HepG2 (cell line): ENCODE measurements around the gene AXIN1. TPM values are rescaled to one million over a fixed set of nuclear protein-coding genes. Genes with fewer than 3 reads are reported as not detected.
A peak's percentile ranks its signal among the peaks of the same experiment; 100 is the strongest.

Experiments
- CHD4 ChIP-seq: fragments of 200-600 bp; sonication (generic); IDR thresholded peaks from 2 replicates; pipeline ENCODE4 v1.7.0; 2017; ENCODE audit warnings: mild to moderate bottlenecking, low read length, borderline replicate concordance
- HDAC2 ChIP-seq: sonication (generic); formaldehyde crosslinking; IDR thresholded peaks from 2 replicates; pipeline ENCODE4 v1.4.0; 2020; ENCODE audit warnings: missing genetic modification reagents
- HNF4G ChIP-seq, 2 experiments: sonication (generic) in 1 of 2; formaldehyde crosslinking in 1 of 2; IDR thresholded peaks; 2 replicates each; pipeline versions ENCODE4 v1.4.0 to v1.6.1; 2011 to 2020; ENCODE audit warnings: borderline replicate concordance in 2 of 2, low read depth in 2 of 2, mild to moderate bottlenecking in 2 of 2, low read length in 1 of 2, missing genetic modification reagents in 1 of 2, moderate library complexity in 1 of 2
- MXI1 ChIP-seq: IDR thresholded peaks from 3 replicates; pipeline ENCODE4 v1.6.1; 2012; ENCODE audit warnings: low read depth, low read length, inconsistent platforms, borderline replicate concordance
- NCOA5 ChIP-seq: sonication (generic); formaldehyde crosslinking; IDR thresholded peaks from 2 replicates; pipeline ENCODE4 v1.4.0; 2020; ENCODE audit warnings: missing genetic modification reagents
- NFYB ChIP-seq: sonication (generic); formaldehyde crosslinking; IDR thresholded peaks from 2 replicates; pipeline ENCODE4 v1.4.0; 2020; ENCODE audit warnings: missing genetic modification reagents
- SRF ChIP-seq: IDR thresholded peaks from 2 replicates; pipeline ENCODE4 v1.6.1; 2011; ENCODE audit warnings: mild to moderate bottlenecking, low read depth, low read length, moderate library complexity
- TBP ChIP-seq: sonication (generic); formaldehyde crosslinking; IDR thresholded peaks from 2 replicates; pipeline ENCODE4 v1.5.0; 2020; ENCODE audit warnings: missing genetic modification reagents
- TEAD2 ChIP-seq: sonication (generic); formaldehyde crosslinking; IDR thresholded peaks from 2 replicates; pipeline ENCODE4 v1.9.0; 2021; ENCODE audit warnings: missing genetic modification reagents
- ZFAT ChIP-seq: sonication (generic); formaldehyde crosslinking; conservative IDR thresholded peaks from 2 replicates; pipeline ENCODE4 v1.8.1; 2023; ENCODE audit warnings: missing genetic modification reagents, inconsistent platforms
- ZNF75D ChIP-seq: sonication (generic); formaldehyde crosslinking; IDR thresholded peaks from 2 replicates; pipeline ENCODE4 v1.8.1; 2023; ENCODE audit warnings: missing genetic modification reagents, mild to moderate bottlenecking, borderline replicate concordance
- ZNF761 ChIP-seq: sonication (generic); formaldehyde crosslinking; conservative IDR thresholded peaks from 2 replicates; pipeline ENCODE4 v1.4.0; 2020; ENCODE audit warnings: mild to moderate bottlenecking, missing genetic modification reagents
- ZNF850 ChIP-seq: sonication (generic); formaldehyde crosslinking; conservative IDR thresholded peaks from 2 replicates; pipeline ENCODE4 v1.9.0; 2021; ENCODE audit warnings: mild to moderate bottlenecking, missing genetic modification reagents
- ZNF883 ChIP-seq: sonication (generic); formaldehyde crosslinking; IDR thresholded peaks from 2 replicates; pipeline ENCODE4 v1.5.1; 2020; ENCODE audit warnings: mild to moderate bottlenecking, missing genetic modification reagents; ENCODE audit errors: not compliant biosample characterization
- polyA plus RNA-seq, 8 experiments: library from polyadenylated mRNA; depleted of rRNA in 3 of 8; stranded (reverse) in 7 of 8; unstranded in 1 of 8; fragments of >200 nt; fragmentation: Illumina TruSeq in 4 of 8; extraction: Trizol in 4 of 8; gene quantifications; 2 replicates each; pipeline versions ENCODE4 v1.2.1 to v1.2.3, GENCODE V29; 2011 to 2016; ENCODE audit warnings: low read depth in 4 of 8, missing spikeins in 1 of 8, mixed read lengths in 1 of 8; ENCODE audit not compliant: insufficient read depth in 1 of 8
- total RNA-seq, 5 experiments: library from RNA; depleted of rRNA; stranded (reverse); fragments of >200 nt; fragmentation: Illumina TruSeq; extraction: Trizol; gene quantifications; 2 replicates each; pipeline ENCODE4 v1.2.3, GENCODE V29; 2016; ENCODE audit warnings: low read depth in 1 of 5
- TF ChIP-seq, protein P1 (sequence below): sonication (generic); formaldehyde crosslinking; conservative IDR thresholded peaks from 2 replicates; pipeline ENCODE4 v1.8.1; 2023; ENCODE audit warnings: missing genetic modification reagents
- TF ChIP-seq, protein P2 (sequence below): IDR thresholded peaks from 2 replicates; pipeline ENCODE4 v1.6.1; 2016; ENCODE audit warnings: low read depth, borderline replicate concordance
- TF ChIP-seq, protein P3 (sequence below): sonication (generic); formaldehyde crosslinking; conservative IDR thresholded peaks from 2 replicates; pipeline ENCODE4 v1.4.0; 2020; ENCODE audit warnings: missing genetic modification reagents
- TF ChIP-seq, protein P4 (sequence below): IDR thresholded peaks from 2 replicates; pipeline ENCODE4 v1.6.1; 2016; ENCODE audit warnings: missing genetic modification reagents, missing compliant biosample characterization
- TF ChIP-seq, protein P5 (sequence below): sonication (generic); formaldehyde crosslinking; IDR thresholded peaks from 2 replicates; pipeline ENCODE4 v1.8.0; 2023; ENCODE audit warnings: mild to moderate bottlenecking, missing genetic modification reagents
- TF ChIP-seq, protein P6 (sequence below): sonication (generic); formaldehyde crosslinking; IDR thresholded peaks from 2 replicates; pipeline ENCODE4 v1.8.0; 2022; ENCODE audit warnings: low read depth, missing genetic modification reagents
- TF ChIP-seq, protein P7 (sequence below): sonication (generic); formaldehyde crosslinking; IDR thresholded peaks from 2 replicates; pipeline ENCODE4 v1.5.0; 2020; ENCODE audit warnings: missing genetic modification reagents

Gene AXIN1
- total and polyA plus RNA-seq, 2 of the 13 experiments (the other 11 are each of a cell fraction or from before 2014, with no cell fraction given) = 24.0 to 26.0 TPM

DNA sequence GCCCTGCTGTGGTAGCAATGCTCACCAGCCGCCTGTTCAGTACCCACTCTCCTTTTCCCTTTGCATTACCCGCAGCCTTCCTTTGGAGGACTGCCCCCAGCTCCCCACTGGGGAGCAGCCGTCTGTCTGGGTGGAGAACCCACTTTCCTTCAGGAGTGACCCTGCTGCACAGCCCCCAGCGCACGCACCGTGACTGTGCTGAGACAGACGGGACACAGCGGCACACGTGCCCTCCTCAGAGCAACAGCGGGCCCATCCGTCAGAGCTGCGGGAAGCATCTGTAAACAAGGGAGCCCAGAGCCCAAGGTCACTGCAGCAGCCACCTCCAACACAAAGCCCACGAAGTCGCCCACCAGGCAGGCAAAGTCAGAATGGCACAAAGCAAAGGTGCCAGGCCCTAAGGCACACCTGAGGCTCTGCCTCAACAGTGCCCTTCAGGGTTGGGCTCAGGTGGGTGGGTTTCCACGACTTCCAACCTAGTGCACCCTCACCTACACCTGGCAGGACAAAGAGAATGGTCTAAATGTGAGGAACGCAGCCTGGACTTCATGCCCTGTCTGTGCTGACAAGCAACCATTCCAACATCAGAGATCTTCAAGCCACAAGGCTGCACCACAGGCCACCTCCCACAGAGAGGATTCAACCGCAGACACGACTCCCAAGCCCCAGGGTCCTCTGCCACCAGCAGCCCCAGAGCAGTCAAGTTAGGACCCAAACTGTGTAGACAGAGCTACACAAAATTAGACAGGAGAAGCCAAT is 9.9 kb downstream of the AXIN1 start (continued):
- TF ChIP-seq, protein P1, sequence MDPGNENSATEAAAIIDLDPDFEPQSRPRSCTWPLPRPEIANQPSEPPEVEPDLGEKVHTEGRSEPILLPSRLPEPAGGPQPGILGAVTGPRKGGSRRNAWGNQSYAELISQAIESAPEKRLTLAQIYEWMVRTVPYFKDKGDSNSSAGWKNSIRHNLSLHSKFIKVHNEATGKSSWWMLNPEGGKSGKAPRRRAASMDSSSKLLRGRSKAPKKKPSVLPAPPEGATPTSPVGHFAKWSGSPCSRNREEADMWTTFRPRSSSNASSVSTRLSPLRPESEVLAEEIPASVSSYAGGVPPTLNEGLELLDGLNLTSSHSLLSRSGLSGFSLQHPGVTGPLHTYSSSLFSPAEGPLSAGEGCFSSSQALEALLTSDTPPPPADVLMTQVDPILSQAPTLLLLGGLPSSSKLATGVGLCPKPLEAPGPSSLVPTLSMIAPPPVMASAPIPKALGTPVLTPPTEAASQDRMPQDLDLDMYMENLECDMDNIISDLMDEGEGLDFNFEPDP (CRISPR knock-in tag) = no peak
- TF ChIP-seq, protein P2, sequence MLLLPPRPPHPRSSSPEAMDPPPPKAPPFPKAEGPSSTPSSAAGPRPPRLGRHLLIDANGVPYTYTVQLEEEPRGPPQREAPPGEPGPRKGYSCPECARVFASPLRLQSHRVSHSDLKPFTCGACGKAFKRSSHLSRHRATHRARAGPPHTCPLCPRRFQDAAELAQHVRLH (CRISPR knock-in tag) = peak; percentile 80
- TF ChIP-seq NCOA5 (CRISPR knock-in tag) (no peak; the same call in 1 of the 2 replicates), MXI1 (peak; percentile 94; the same call in 2 of the 3 replicates), ZNF761 (CRISPR knock-in tag) (0 out of 2 replicates have a peak, but pooled peaks have one; percentile 67), SRF (no peak), HNF4G (IDR thresholded peaks at IDR 0.05; ENCODE audit: borderline replicate concordance, low read depth, low read length) (no peak), HNF4G (CRISPR knock-in tag; IDR thresholded peaks at IDR 0.05; ENCODE audit: borderline replicate concordance, low read depth) (no peak), TBP (CRISPR knock-in tag) (no peak), NFYB (no peak), ZNF75D (no peak), ZNF850 (CRISPR knock-in tag) (no peak), TEAD2 (CRISPR knock-in tag) (no peak), ZNF883 (CRISPR knock-in tag) (peak; percentile 47), HDAC2 (CRISPR knock-in tag) (peak; percentile 81; the same call in 1 of the 2 replicates), CHD4 (no peak), ZFAT (CRISPR knock-in tag) (no peak)
- TF ChIP-seq, protein P3, sequence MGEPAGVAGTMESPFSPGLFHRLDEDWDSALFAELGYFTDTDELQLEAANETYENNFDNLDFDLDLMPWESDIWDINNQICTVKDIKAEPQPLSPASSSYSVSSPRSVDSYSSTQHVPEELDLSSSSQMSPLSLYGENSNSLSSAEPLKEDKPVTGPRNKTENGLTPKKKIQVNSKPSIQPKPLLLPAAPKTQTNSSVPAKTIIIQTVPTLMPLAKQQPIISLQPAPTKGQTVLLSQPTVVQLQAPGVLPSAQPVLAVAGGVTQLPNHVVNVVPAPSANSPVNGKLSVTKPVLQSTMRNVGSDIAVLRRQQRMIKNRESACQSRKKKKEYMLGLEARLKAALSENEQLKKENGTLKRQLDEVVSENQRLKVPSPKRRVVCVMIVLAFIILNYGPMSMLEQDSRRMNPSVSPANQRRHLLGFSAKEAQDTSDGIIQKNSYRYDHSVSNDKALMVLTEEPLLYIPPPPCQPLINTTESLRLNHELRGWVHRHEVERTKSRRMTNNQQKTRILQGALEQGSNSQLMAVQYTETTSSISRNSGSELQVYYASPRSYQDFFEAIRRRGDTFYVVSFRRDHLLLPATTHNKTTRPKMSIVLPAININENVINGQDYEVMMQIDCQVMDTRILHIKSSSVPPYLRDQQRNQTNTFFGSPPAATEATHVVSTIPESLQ (CRISPR knock-in tag) = no peak
- TF ChIP-seq, protein P4, sequence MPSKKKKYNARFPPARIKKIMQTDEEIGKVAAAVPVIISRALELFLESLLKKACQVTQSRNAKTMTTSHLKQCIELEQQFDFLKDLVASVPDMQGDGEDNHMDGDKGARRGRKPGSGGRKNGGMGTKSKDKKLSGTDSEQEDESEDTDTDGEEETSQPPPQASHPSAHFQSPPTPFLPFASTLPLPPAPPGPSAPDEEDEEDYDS (CRISPR knock-in tag) = no peak; the same call in 1 of the 2 replicates
- TF ChIP-seq, protein P5, sequence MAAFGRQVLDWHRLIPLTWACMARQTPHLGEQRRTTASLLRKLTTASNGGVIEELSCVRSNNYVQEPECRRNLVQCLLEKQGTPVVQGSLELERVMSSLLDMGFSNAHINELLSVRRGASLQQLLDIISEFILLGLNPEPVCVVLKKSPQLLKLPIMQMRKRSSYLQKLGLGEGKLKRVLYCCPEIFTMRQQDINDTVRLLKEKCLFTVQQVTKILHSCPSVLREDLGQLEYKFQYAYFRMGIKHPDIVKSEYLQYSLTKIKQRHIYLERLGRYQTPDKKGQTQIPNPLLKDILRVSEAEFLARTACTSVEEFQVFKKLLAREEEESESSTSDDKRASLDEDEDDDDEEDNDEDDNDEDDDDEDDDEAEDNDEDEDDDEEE (CRISPR knock-in tag) = no peak
- TF ChIP-seq, protein P6, sequence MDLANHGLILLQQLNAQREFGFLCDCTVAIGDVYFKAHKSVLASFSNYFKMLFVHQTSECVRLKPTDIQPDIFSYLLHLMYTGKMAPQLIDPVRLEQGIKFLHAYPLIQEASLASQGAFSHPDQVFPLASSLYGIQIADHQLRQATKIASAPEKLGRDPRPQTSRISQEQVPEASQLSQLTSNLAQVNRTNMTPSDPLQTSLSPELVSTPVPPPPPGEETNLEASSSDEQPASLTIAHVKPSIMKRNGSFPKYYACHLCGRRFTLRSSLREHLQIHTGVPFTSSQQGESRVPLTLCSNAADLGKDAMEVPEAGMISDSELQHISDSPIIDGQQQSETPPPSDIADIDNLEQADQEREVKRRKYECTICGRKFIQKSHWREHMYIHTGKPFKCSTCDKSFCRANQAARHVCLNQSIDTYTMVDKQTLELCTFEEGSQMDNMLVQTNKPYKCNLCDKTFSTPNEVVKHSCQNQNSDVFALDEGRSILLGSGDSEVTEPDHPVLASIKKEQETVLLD = no peak
- TF ChIP-seq, protein P7, sequence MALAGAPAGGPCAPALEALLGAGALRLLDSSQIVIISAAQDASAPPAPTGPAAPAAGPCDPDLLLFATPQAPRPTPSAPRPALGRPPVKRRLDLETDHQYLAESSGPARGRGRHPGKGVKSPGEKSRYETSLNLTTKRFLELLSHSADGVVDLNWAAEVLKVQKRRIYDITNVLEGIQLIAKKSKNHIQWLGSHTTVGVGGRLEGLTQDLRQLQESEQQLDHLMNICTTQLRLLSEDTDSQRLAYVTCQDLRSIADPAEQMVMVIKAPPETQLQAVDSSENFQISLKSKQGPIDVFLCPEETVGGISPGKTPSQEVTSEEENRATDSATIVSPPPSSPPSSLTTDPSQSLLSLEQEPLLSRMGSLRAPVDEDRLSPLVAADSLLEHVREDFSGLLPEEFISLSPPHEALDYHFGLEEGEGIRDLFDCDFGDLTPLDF (CRISPR knock-in tag) = no peak
